Epithelial cell of esophagus (primary cell): ENCODE results near the gene TMEM221.

Source experiments
- DNase-seq: peaks from one replicate; pipeline ENCODE4 v3.0.0; 2010; ENCODE audit warnings: low read depth
- H3K4me3 ChIP-seq: 2 replicates; pipeline ENCODE4 v1.5.1; 2011; ENCODE audit warnings: mild to moderate bottlenecking, low read length, control low read depth
- CTCF ChIP-seq: IDR thresholded peaks from 2 replicates; pipeline ENCODE4 v1.5.1; 2011; ENCODE audit warnings: low read depth, mild to moderate bottlenecking, low read length, control low read depth, inconsistent platforms; ENCODE audit not compliant: insufficient read depth; ENCODE audit errors: missing control alignments

Gene TMEM221

GRCh38 chr19:17393914-17394313 is 54.6 kb downstream of the TMEM221 start, which contains the start of gene CCDC194:
CCDC194 (minus strand) TSS chr19:17394196; CDS start chr19:17394158, 38 bp downstream.
- no peak within 1 kb of the TSS for H3K4me3 ChIP-seq
- DNase-seq: no peak
- no peak for TF ChIP-seq CTCF

GRCh38 chr19:17393002-17393401 is 55.5 kb downstream of the TMEM221 start:
- TF ChIP-seq CTCF: no peak
- no peak overlapping the region for H3K4me3 ChIP-seq
- no peak for DNase-seq

- no peak for TF ChIP-seq CTCF
- H3K4me3 ChIP-seq: peak overlapping the region; percentile 44
- no peak for DNase-seq
These were observed 56.9 kb downstream of the TMEM221 start for GRCh38 chr19:17391371-17392151.

GRCh38 chr19:17390665-17391370 is 57.6 kb downstream of the TMEM221 start:
- H3K4me3 ChIP-seq: peak overlapping the region; percentile 52
- DNase-seq: peak; percentile 94
- TF ChIP-seq CTCF: peak; percentile 42

GRCh38 chr19:17389957-17390664 is 58.4 kb downstream of the TMEM221 start:
- no peak for DNase-seq
- no peak for TF ChIP-seq CTCF
- H3K4me3 ChIP-seq: peak overlapping the region; percentile 52

- no peak for TF ChIP-seq CTCF
- no peak for DNase-seq
- H3K4me3 ChIP-seq: no peak overlapping the region
These were observed 59.2 kb downstream of the TMEM221 start for GRCh38 chr19:17389288-17389687.
